Testis (tissue), 2 donors: ENCODE data around the gene CYP2C8.

Source experiments
- POLR2A ChIP-seq: fragments of 450-650 bp; IDR thresholded peaks from one replicate; pipeline ENCODE4 v1.6.1; 2017; ENCODE audit warnings: antibody characterized with exemption, mild to moderate bottlenecking, moderate library complexity
- TF ChIP-seq, protein P1 (sequence below), 3 experiments: fragments of 450-650 bp in 2 of 3; fragments of 200-600 bp in 1 of 3; sonication (generic) in 1 of 3; IDR thresholded peaks; one replicate each; pipeline ENCODE4 v1.5.1; 2016 to 2019; ENCODE audit warnings: antibody characterized with exemption in 3 of 3, mild to moderate bottlenecking in 2 of 3, moderate library complexity in 1 of 3

DNA sequence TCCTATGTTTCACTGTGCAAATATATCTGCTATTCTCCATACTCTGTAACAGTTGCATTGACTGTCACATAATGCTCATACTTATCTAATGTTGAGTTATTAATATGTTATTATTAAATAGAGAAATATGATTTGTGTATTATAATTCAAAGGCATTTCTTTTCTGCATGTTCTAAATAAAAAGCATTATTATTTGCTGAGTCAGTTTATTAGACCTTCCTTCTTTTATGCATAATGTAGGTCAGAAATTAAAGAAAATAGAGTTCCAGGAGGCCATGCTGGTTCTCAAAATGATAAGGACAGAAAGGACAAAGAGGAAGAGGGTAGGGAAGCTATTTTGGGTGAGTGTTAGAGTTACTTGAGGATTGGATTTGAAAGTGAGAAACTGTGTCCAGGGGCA, 80.1 kb downstream of the CYP2C8 start:
- no peak for TF ChIP-seq POLR2A
- TF ChIP-seq, protein P1, sequence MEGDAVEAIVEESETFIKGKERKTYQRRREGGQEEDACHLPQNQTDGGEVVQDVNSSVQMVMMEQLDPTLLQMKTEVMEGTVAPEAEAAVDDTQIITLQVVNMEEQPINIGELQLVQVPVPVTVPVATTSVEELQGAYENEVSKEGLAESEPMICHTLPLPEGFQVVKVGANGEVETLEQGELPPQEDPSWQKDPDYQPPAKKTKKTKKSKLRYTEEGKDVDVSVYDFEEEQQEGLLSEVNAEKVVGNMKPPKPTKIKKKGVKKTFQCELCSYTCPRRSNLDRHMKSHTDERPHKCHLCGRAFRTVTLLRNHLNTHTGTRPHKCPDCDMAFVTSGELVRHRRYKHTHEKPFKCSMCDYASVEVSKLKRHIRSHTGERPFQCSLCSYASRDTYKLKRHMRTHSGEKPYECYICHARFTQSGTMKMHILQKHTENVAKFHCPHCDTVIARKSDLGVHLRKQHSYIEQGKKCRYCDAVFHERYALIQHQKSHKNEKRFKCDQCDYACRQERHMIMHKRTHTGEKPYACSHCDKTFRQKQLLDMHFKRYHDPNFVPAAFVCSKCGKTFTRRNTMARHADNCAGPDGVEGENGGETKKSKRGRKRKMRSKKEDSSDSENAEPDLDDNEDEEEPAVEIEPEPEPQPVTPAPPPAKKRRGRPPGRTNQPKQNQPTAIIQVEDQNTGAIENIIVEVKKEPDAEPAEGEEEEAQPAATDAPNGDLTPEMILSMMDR (IDR thresholded peaks at IDR 0.05), result no peak
